ENCODE data around the gene SPON1.

DNA sequence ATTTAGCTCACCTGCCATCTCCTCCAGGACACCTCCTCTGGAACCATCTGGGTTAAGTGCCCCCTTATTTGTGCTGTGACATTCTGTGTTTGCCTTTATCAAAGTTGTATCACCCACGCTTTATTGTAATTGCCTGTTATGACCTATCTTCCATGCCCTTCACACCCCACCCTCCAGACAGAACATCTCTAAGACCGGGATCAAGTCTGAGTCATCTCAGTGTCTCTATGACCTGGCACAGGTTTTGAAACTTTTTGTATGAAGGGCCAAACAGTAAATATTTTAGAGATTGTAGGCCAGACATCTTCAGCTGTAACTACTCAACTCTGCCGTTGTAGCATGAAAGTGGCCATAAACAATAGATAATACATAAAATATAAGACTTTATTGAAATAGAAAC is 161.8 kb downstream of the SPON1 start:
- no peak for TF ChIP-seq EZH2 (IDR thresholded peaks at IDR 0.05; ENCODE audit: borderline replicate concordance, low read depth, low read length, severe bottlenecking)
- TF ChIP-seq, protein P1, sequence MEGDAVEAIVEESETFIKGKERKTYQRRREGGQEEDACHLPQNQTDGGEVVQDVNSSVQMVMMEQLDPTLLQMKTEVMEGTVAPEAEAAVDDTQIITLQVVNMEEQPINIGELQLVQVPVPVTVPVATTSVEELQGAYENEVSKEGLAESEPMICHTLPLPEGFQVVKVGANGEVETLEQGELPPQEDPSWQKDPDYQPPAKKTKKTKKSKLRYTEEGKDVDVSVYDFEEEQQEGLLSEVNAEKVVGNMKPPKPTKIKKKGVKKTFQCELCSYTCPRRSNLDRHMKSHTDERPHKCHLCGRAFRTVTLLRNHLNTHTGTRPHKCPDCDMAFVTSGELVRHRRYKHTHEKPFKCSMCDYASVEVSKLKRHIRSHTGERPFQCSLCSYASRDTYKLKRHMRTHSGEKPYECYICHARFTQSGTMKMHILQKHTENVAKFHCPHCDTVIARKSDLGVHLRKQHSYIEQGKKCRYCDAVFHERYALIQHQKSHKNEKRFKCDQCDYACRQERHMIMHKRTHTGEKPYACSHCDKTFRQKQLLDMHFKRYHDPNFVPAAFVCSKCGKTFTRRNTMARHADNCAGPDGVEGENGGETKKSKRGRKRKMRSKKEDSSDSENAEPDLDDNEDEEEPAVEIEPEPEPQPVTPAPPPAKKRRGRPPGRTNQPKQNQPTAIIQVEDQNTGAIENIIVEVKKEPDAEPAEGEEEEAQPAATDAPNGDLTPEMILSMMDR (IDR thresholded peaks at IDR 0.05; ENCODE audit: borderline replicate concordance, extremely low read depth, low read length, poor library complexity, severe bottlenecking) = no peak
